HepG2 (cell line): ENCODE measurements around the gene RPL23. TPM values are rescaled to one million over a fixed set of nuclear protein-coding genes. Genes with fewer than 3 reads are reported as not detected.

ENCODE experiments used
- ATRX ChIP-seq: sonication (generic); formaldehyde crosslinking; IDR thresholded peaks from 2 replicates; pipeline ENCODE4 v1.4.0; 2020; ENCODE audit warnings: missing genetic modification reagents, borderline replicate concordance
- CHD4 ChIP-seq: fragments of 200-600 bp; sonication (generic); IDR thresholded peaks from 2 replicates; pipeline ENCODE4 v1.7.0; 2017; ENCODE audit warnings: mild to moderate bottlenecking, low read length, borderline replicate concordance
- FLYWCH1 ChIP-seq: sonication (generic); formaldehyde crosslinking; IDR thresholded peaks from 2 replicates; pipeline ENCODE4 v1.8.1; 2023; ENCODE audit warnings: mild to moderate bottlenecking, missing genetic modification reagents
- GABPB1 ChIP-seq: IDR thresholded peaks from 2 replicates; pipeline ENCODE4 v1.6.1; 2016; ENCODE audit warnings: mild to moderate bottlenecking, missing genetic modification reagents, moderate library complexity, missing compliant biosample characterization
- HIVEP1 ChIP-seq: sonication (generic); formaldehyde crosslinking; IDR thresholded peaks from 2 replicates; pipeline ENCODE4 v1.4.0; 2020; ENCODE audit warnings: mild to moderate bottlenecking, missing genetic modification reagents
- IRX3 ChIP-seq: sonication (generic); formaldehyde crosslinking; IDR thresholded peaks from 2 replicates; pipeline ENCODE4 v1.8.1; 2023; ENCODE audit warnings: mild to moderate bottlenecking, low read depth, missing genetic modification reagents, borderline replicate concordance
- JUND ChIP-seq: sonication (generic); formaldehyde crosslinking; IDR thresholded peaks from 2 replicates; pipeline ENCODE4 v1.8.0; 2022; ENCODE audit warnings: mild to moderate bottlenecking, missing genetic modification reagents
- KAT7 ChIP-seq: IDR thresholded peaks from 2 replicates; pipeline ENCODE4 v1.6.1; 2018; ENCODE audit warnings: borderline replicate concordance, missing compliant biosample characterization
- KDM5A ChIP-seq: fragments of 200-600 bp; sonication (generic); IDR thresholded peaks from 2 replicates; pipeline ENCODE4 v1.7.0; 2018; ENCODE audit warnings: antibody characterized with exemption, mild to moderate bottlenecking, low read length, borderline replicate concordance
- KLF15 ChIP-seq: sonication (generic); formaldehyde crosslinking; IDR thresholded peaks from 2 replicates; pipeline ENCODE4 v1.8.1; 2023; ENCODE audit warnings: borderline replicate concordance, mild to moderate bottlenecking, inconsistent platforms, missing genetic modification reagents, mixed read lengths
- MTA3 ChIP-seq: sonication (generic); formaldehyde crosslinking; IDR thresholded peaks from 2 replicates; pipeline ENCODE4 v1.4.0; 2020; ENCODE audit warnings: missing genetic modification reagents
- NR2F6 ChIP-seq, 2 experiments: IDR thresholded peaks; 2 replicates each; pipeline ENCODE4 v1.6.1; 2016; ENCODE audit warnings: antibody characterized with exemption in 1 of 2, mild to moderate bottlenecking in 1 of 2
- POGZ ChIP-seq: sonication (generic); formaldehyde crosslinking; IDR thresholded peaks from 2 replicates; pipeline ENCODE4 v1.4.0; 2020; ENCODE audit warnings: mild to moderate bottlenecking, missing genetic modification reagents
- SMAD1 ChIP-seq: sonication (generic); formaldehyde crosslinking; IDR thresholded peaks from 2 replicates; pipeline ENCODE4 v1.4.0; 2020; ENCODE audit warnings: missing genetic modification reagents, low read depth, mild to moderate bottlenecking, borderline replicate concordance
- YEATS2 ChIP-seq: sonication (generic); formaldehyde crosslinking; IDR thresholded peaks from 2 replicates; pipeline ENCODE4 v1.4.0; 2020; ENCODE audit warnings: missing genetic modification reagents, borderline replicate concordance
- ZBTB38 ChIP-seq: sonication (generic); formaldehyde crosslinking; IDR thresholded peaks from 2 replicates; pipeline ENCODE4 v1.5.1; 2020; ENCODE audit warnings: mild to moderate bottlenecking, missing genetic modification reagents
- ZNF234 ChIP-seq: sonication (generic); formaldehyde crosslinking; conservative IDR thresholded peaks from 2 replicates; pipeline ENCODE4 v1.5.1; 2020; ENCODE audit warnings: mild to moderate bottlenecking, missing genetic modification reagents
- ZNF235 ChIP-seq: sonication (generic); formaldehyde crosslinking; IDR thresholded peaks from 2 replicates; pipeline ENCODE4 v1.8.1; 2023; ENCODE audit warnings: mild to moderate bottlenecking, missing genetic modification reagents, borderline replicate concordance
- ZNF318 ChIP-seq: sonication (generic); formaldehyde crosslinking; IDR thresholded peaks from 2 replicates; pipeline ENCODE4 v1.4.0; 2020; ENCODE audit warnings: mild to moderate bottlenecking, missing genetic modification reagents
- ZNF343 ChIP-seq: sonication (generic); formaldehyde crosslinking; IDR thresholded peaks from 2 replicates; pipeline ENCODE4 v1.4.0; 2020; ENCODE audit warnings: mild to moderate bottlenecking, missing genetic modification reagents
- ZNF616 ChIP-seq: sonication (generic); formaldehyde crosslinking; IDR thresholded peaks from 2 replicates; pipeline ENCODE4 v1.5.0; 2020; ENCODE audit warnings: low read depth, mild to moderate bottlenecking, missing genetic modification reagents
- ZNF678 ChIP-seq: sonication (generic); formaldehyde crosslinking; IDR thresholded peaks from 2 replicates; pipeline ENCODE4 v1.4.0; 2020; ENCODE audit warnings: mild to moderate bottlenecking, missing genetic modification reagents
- ZNF777 ChIP-seq: sonication (generic); formaldehyde crosslinking; IDR thresholded peaks from 2 replicates; pipeline ENCODE4 v1.4.0; 2020; ENCODE audit warnings: missing genetic modification reagents
- polyA plus RNA-seq, 8 experiments: library from polyadenylated mRNA; depleted of rRNA in 3 of 8; stranded (reverse) in 7 of 8; unstranded in 1 of 8; fragments of >200 nt; fragmentation: Illumina TruSeq in 4 of 8; extraction: Trizol in 4 of 8; gene quantifications; 2 replicates each; pipeline versions ENCODE4 v1.2.1 to v1.2.3, GENCODE V29; 2011 to 2016; ENCODE audit warnings: low read depth in 4 of 8, missing spikeins in 1 of 8, mixed read lengths in 1 of 8; ENCODE audit not compliant: insufficient read depth in 1 of 8
- total RNA-seq, 5 experiments: library from RNA; depleted of rRNA; stranded (reverse); fragments of >200 nt; fragmentation: Illumina TruSeq; extraction: Trizol; gene quantifications; 2 replicates each; pipeline ENCODE4 v1.2.3, GENCODE V29; 2016; ENCODE audit warnings: low read depth in 1 of 5

The RPL23 gene
- total and polyA plus RNA-seq, 2 of the 13 experiments (the other 11 are each of a cell fraction or from before 2014, with no cell fraction given): 2,790 to 4,860 TPM

- TF ChIP-seq ZNF318 (CRISPR knock-in tag) (peak; percentile 76; the same call in 1 of the 2 replicates), KDM5A (peak; percentile 85), HIVEP1 (CRISPR knock-in tag) (peak; percentile 61), JUND (CRISPR knock-in tag) (peak; percentile 15), NR2F6 (IDR thresholded peaks at IDR 0.05) (no peak), NR2F6 (CRISPR knock-in tag; IDR thresholded peaks at IDR 0.05) (peak; percentile 56), POGZ (CRISPR knock-in tag) (peak; percentile 83), IRX3 (CRISPR knock-in tag) (0 out of 2 replicates have a peak, but pooled peaks have one; percentile 79), CHD4 (peak; percentile 90; the same call in 1 of the 2 replicates), FLYWCH1 (CRISPR knock-in tag) (no peak), ZNF777 (CRISPR knock-in tag) (peak; percentile 95), ZNF616 (CRISPR knock-in tag) (0 out of 2 replicates have a peak, but pooled peaks have one; percentile 23), SMAD1 (CRISPR knock-in tag) (peak; percentile 70), KLF15 (CRISPR knock-in tag) (peak; percentile 70; the same call in 1 of the 2 replicates), ZNF678 (CRISPR knock-in tag) (peak; percentile 16; the same call in 1 of the 2 replicates), ZNF235 (CRISPR knock-in tag) (peak; percentile 2; the same call in 1 of the 2 replicates), KAT7 (CRISPR knock-in tag) (peak; percentile 85), YEATS2 (peak; percentile 54), GABPB1 (CRISPR knock-in tag) (peak; percentile 76), MTA3 (no peak), ZNF234 (CRISPR knock-in tag) (peak; percentile 90; the same call in 1 of the 2 replicates), ATRX (CRISPR knock-in tag) (no peak), ZBTB38 (CRISPR knock-in tag) (peak; percentile 93), ZNF343 (CRISPR knock-in tag) (no peak; the same call in 1 of the 2 replicates)
Measured at GRCh38 chr17:38869526-38870258, 16.2 kb upstream of the RPL23 start, which contains the start of gene LASP1 (continued).
